Activated T-cell treated with anti-CD3 and anti-CD28 coated beads, Interleukin-2, amount 50 U/mL, for 72 hours (primary cell): ENCODE measurements around the gene CDK2AP2. TPM values are rescaled to one million over a fixed set of nuclear protein-coding genes. Genes with fewer than 3 reads are reported as not detected.
A peak's percentile ranks its signal among the peaks of the same experiment; 100 is the strongest.

Experiments
- ATAC-seq, 2 donors: fragments of 150-1000 bp; cut with Tn5 transposase; replicated peaks in 1 of 2; 2 replicates each; pipeline ENCODE4 v1.10.0; 2021; ENCODE audit warnings: moderate library complexity in 2 of 2, mild to moderate bottlenecking in 1 of 2
- DNase-seq, 2 donors: peaks; one replicate each; pipeline ENCODE4 v3.0.0; 2021 to 2022; ENCODE audit warnings: mixed read lengths in 1 of 2
- H3K27ac Mint-ChIP-seq: one replicate; pipeline ENCODE4 v1.8.0; 2022; ENCODE audit warnings: mild to moderate bottlenecking, moderate library complexity, mixed read lengths
- H3K27me3 Mint-ChIP-seq: one replicate; pipeline ENCODE4 v1.8.0; 2022; ENCODE audit warnings: low read depth, mixed read lengths
- H3K36me3 Mint-ChIP-seq, 2 donors: one replicate each; pipeline ENCODE4 v1.8.0; 2022; ENCODE audit warnings: mixed read lengths in 2 of 2, mild to moderate bottlenecking in 1 of 2; ENCODE audit not compliant: insufficient read depth in 2 of 2
- H3K4me1 Mint-ChIP-seq: one replicate; pipeline ENCODE4 v1.8.0; 2022; ENCODE audit warnings: low read depth, mixed read lengths
- H3K4me3 Mint-ChIP-seq, 2 donors: one replicate each; pipeline ENCODE4 v1.8.0; 2022; ENCODE audit warnings: mild to moderate bottlenecking in 2 of 2, mixed read lengths in 2 of 2, moderate library complexity in 2 of 2
- H3K9me3 Mint-ChIP-seq, 2 donors: one replicate each; pipeline ENCODE4 v1.8.0; 2022; ENCODE audit warnings: mixed read lengths in 2 of 2
- total RNA-seq, 2 donors: library from RNA; stranded (reverse); gene quantifications; one replicate each; pipeline ENCODE4 v1.2.3, GENCODE V29; 2022

The CDK2AP2 gene
- total RNA-seq, 2 donors from 2014 or later = 103 to 137 TPM

DNA sequence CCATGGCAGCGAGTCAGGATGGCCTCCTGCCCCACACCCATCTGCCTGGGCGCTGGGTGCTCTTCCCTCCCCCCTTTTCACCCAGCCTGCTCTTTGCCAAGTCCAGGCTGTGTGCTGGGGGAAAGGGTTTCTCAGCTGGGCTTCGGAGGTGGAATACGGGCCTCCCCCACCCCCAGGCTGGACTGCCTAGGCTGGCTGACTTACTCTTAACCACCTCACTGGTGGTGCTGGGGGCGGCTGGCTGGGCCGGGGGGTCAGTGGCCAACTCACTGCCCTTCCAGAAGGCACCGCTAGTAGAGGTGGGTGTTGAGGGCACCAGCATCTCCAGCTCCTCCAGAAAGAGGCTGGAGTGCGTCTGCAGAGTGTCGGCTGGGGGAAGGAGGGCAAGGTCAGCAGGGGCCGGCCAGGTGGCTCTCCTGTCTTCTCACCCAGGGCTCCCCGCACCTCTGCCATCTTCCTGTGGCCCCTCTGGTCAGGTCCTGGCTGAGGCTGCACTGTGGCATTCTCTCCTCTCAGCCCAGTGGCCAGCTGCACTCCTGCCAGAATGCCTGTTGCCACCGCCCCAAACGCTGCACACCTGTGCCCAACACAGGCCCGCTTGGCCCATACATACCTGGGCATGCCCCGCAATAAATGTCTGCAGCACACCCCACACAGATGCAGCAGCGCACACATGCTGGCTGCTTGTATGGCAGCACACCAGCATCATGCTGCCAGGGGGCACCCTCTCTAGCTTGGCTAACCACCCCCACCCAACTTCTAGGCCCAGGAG is 12.5 kb downstream of the CDK2AP2 start:
- no peak for ATAC-seq
- Mint-ChIP-seq H3K9me3 (peaks cover 0 to 2% of the 10 kb centered on the region in 2 donors), H3K36me3 (peaks cover 5 to 6% of the 10 kb centered on the region in 2 donors), H3K4me3 (no peak overlapping the region), H3K27ac (no peak overlapping the region), H3K27me3 (no peaks in the 10 kb centered on the region), H3K4me1 (peaks cover under 1% of the 10 kb centered on the region)
- DNase-seq = no peak

DNA sequence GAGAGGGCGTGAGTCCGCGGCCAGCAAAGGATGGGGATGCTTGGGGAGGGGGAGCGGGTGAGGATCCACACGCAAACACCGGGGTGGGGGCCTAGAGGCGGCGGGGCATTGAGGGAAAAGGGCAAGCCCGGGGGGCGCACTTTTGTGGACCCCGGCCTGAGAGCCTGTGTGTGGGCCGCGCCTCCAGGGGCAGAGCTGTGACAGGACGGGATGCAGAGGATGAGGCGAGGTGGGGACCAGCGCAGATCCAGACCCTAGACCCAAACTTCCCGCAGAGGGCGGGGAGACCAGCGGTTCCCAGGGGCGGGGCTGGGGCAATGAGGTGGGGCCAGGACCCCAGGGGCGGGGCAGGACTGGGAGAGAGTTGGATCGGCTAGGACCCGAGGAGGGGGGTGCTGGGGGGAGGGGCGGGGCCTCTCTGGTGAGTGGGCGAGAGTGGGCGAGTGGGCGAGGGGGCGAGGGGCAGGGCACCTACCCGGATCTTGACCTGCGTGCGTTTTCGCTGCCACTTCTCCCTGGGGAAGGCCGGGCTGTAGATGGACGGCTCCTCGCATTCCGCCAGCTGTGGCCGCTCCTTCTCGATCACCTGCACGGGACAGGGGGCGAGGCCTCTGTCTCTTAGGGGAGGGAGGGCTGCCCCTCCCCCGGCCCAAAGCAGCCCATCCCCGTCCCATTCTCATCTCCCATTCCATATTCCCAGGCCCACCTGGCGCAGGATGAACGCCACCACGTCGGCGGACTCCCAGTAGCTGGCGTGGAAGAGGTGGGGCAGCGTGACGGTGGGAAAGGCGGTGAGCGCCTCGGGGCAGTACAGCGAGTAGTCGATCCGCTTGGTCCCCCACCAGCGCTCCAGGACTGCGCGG is 13.4 kb downstream of the CDK2AP2 start:
- DNase-seq (no peak), ATAC-seq (no peak)
- Mint-ChIP-seq H3K4me1 (peaks cover 3% of the 10 kb centered on the region), H3K27ac (no peak overlapping the region), H3K27me3 (no peaks in the 10 kb centered on the region), H3K36me3 (peaks cover 7 to 9% of the 10 kb centered on the region in 2 donors), H3K4me3 (no peak overlapping the region), H3K9me3 (peaks cover 0 to 2% of the 10 kb centered on the region in 2 donors)

DNA sequence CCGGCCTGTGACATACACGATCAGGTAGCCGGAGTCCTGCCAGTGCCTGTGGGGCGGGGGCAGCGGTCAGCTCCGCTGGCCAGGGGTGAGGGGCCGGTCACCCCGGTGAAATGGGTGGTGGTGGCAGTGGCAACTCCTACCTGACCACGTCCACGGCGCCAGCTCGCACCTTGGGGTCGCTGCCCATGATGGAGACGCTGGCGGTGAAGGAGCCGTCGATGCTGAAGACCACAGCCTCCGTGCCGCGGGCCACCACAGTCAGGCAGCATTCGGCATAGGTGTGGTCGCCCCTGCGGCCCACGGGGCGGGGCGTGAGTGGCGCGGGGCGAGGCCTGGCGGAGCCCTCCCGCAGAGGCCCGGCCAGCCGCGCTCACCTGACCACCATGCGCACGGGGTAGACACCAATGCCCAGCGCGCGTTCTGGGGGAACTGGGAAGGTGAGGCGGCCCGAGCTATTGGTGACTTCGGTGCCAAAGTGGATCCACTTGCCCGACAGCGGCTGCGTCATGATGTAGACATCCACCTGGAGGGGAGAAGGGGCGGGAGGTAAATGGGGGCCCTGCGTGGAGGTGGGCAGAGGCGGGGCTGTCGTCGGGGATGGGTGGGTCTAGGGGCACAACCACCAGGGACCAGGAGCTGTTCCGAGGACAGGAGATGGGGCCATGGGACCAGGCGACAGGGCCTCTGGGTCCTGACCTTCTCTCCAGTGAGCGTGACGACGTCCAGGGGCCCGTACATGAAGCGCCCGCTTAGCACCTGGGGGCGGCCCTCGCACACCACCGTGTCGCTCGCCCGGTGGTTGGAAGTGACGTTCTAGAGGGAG is 14.2 kb downstream of the CDK2AP2 start:
- DNase-seq = no peak
- Mint-ChIP-seq H3K27me3 (no peaks in the 10 kb centered on the region), H3K9me3 (no peaks in the 10 kb centered on the region), H3K4me1 (peaks cover 9% of the 10 kb centered on the region), H3K4me3 (no peak overlapping the region), H3K36me3 (peaks cover 6 to 11% of the 10 kb centered on the region in 2 donors), H3K27ac (no peak overlapping the region)
- ATAC-seq = no peak

GRCh38 chr11:67492801-67493547 is 15.0 kb downstream of the CDK2AP2 start:
- Mint-ChIP-seq H3K9me3 (no peaks in the 10 kb centered on the region), H3K4me1 (peaks cover 16% of the 10 kb centered on the region), H3K27ac (no peak overlapping the region), H3K4me3 (no peak overlapping the region), H3K27me3 (no peaks in the 10 kb centered on the region), H3K36me3 (peaks cover 4 to 11% of the 10 kb centered on the region in 2 donors)
- ATAC-seq = no peak
- no peak for DNase-seq

DNA sequence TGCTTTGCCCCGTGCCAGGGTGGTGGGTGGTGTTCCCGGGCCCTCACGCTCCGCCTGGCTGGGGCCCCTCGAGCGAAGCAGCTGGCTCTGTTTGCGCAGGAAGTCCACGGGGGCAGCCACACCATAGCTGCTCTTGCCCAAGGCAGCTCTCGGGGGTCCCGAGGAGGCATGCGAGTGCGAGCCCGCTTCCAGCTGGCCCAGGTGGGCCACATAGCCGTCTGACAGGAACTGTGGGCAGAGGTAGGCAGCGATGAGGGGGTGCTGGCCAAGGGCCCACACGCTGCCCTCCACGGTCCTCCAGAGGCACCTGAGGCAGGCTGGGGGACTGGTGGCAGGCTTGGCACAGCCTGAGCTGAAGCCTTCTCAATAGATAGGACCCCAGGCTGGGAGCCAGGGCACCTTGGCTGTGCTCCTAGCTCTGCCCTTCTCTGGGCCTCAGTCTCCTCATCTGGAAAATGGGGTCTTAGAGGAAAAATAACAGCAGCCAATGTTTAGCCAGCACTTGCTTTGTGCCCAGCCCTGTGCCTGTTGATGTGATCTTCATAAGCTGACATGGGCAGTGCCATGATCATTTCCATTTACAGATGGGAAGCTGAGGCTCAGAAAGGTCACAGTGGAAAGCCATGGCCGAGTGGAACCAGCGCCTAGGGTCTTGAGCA is 15.8 kb downstream of the CDK2AP2 start:
- DNase-seq (no peak), ATAC-seq (no peak)
- Mint-ChIP-seq H3K9me3 (peaks cover 1 to 2% of the 10 kb centered on the region in 2 donors), H3K36me3 (peaks cover 6 to 18% of the 10 kb centered on the region in 2 donors), H3K4me1 (peaks cover 24% of the 10 kb centered on the region), H3K4me3 (no peak overlapping the region), H3K27ac (no peak overlapping the region), H3K27me3 (no peaks in the 10 kb centered on the region)

DNA sequence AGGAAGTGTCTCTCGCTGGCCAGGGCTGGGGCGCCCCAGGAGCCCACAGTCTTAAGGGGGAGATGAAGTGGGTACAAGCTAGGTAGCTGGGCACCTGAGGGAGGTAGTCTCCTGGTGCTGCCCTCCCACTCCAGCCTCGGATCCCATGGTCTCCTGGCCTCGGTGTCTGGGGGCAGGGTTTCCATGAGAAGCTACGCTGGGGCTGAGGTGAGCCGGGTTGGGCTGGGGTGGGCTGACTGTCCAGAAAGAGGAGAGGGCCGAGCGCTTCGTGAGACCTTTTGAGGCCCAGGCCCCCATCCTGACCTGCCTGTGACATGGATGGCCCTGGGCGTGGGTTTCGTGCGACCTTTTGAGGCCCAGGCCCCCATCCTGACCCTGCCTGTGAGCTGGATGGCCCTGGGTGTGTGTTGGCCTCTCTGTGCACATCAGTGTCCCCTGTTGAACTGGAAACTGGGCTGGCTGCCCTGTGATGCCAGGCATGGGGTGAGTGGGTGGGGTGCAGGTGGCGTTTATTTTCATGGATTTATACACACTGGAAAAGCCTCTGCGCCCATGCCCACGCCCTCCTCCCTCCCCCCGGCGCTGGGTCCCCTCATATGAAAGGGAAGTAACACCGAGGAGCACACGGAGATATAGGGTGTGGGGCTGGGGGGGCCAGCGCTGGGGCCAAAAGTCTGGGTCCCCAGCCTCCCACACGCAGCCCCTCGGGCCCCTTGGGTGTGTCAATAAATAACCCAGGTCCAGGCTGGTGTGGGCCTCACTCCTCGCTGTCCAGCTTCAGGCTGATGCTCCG is 16.5 kb downstream of the CDK2AP2 start:
- ATAC-seq (no peak), DNase-seq (no peak)
- no peak overlapping the region for H3K4me3 Mint-ChIP-seq
- H3K9me3 Mint-ChIP-seq = peaks cover 1 to 2% of the 10 kb centered on the region in 2 donors
- no peaks in the 10 kb centered on the region for H3K27me3 Mint-ChIP-seq
- H3K27ac Mint-ChIP-seq = peak overlapping the region; percentile 66
- H3K36me3 Mint-ChIP-seq = peaks cover 6 to 18% of the 10 kb centered on the region in 2 donors
- H3K4me1 Mint-ChIP-seq = peaks cover 31% of the 10 kb centered on the region

- no peak overlapping the region for H3K4me3 Mint-ChIP-seq
- ATAC-seq = no peak
- no peak for DNase-seq
- peak overlapping the region; percentile 66 for H3K27ac Mint-ChIP-seq
- H3K36me3 Mint-ChIP-seq = peaks cover 6 to 15% of the 10 kb centered on the region in 2 donors
- peaks cover 1 to 2% of the 10 kb centered on the region in 2 donors for H3K9me3 Mint-ChIP-seq
- H3K4me1 Mint-ChIP-seq = peaks cover 39% of the 10 kb centered on the region
- H3K27me3 Mint-ChIP-seq = no peaks in the 10 kb centered on the region
Observed at GRCh38 chr11:67490727-67491065, 17.3 kb downstream of the CDK2AP2 start.

- Mint-ChIP-seq H3K36me3 (peaks cover 6 to 15% of the 10 kb centered on the region in 2 donors), H3K27me3 (no peaks in the 10 kb centered on the region), H3K9me3 (peaks cover 1 to 2% of the 10 kb centered on the region in 2 donors), H3K4me1 (peaks cover 44% of the 10 kb centered on the region), H3K4me3 (peak overlapping the region; percentile 58 to 63), H3K27ac (peak overlapping the region; percentile 91)
- DNase-seq (no peak), ATAC-seq (no peak)
Observed at GRCh38 chr11:67489885-67490726, 17.9 kb downstream of the CDK2AP2 start.

DNA sequence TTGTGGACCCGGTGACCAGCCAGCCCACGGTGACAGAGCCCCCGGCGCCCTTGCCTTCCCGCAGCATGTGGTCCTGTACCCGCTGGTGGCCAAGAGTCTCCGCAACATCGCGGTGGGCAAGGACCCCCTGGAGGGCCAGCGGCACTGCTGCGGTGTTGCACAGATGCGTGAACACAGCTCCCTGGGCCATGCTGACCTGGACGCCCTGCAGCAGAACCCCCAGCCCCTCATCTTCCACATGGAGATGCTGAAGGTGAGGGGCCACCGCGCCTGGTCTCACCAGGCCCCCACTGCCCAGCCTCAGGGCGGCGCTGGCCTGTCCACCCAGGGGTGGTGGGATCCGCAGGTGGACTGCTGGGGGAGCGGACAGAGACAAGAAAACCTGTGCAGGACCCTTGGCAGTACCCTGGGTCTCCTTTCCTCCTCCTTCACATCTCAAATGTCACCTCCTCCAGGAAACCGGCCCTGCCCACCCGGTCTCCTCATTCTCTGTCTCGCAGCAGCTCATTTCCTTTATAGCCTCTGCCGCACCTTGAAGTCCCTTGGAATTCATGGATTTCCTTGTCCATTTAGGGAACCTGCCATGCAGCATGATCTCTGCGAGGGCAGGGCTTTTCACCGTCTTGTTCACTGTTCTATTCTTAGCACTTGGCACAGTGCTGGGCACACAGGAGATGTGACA is 18.6 kb downstream of the CDK2AP2 start:
- peak overlapping the region; percentile 58 to 63 for H3K4me3 Mint-ChIP-seq
- peaks cover 8 to 19% of the 10 kb centered on the region in 2 donors for H3K36me3 Mint-ChIP-seq
- H3K4me1 Mint-ChIP-seq = peaks cover 52% of the 10 kb centered on the region

DNA sequence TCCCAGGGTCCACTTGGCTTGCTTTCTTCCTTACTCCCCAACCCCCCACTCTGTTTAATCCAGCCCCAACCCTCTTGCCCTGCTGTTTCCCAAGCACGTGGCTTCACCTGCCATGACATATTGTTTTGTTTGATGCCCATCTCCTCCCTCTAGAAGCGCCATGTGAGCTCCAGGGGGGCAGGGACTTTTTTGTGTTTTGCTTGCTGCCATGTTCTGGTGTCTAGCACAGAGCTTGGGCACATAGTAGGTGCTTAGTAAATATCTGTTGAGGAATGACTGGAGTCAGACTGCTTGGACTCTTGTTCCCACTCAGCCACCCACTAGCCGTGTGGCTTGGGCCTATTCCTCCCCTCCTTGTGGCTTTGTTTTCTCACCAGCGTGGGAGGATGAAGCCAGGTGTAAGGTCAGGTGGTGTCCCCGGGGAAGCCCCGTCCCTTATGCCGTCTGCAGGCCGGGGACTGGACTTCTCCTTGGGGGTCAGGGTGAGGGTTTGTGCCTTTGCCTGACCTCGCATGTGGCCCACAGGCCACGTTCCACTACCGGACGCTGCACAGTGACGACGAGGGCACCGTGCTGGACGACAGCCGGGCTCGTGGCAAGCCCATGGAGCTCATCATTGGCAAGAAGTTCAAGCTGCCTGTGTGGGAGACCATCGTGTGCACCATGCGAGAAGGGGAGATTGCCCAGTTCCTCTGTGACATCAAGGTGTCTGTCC is 21.3 kb downstream of the CDK2AP2 start:
- H3K9me3 Mint-ChIP-seq = peaks cover 1 to 2% of the 10 kb centered on the region in 2 donors
- no peaks in the 10 kb centered on the region for H3K27me3 Mint-ChIP-seq
- ATAC-seq (peak; percentile 7 to 9), DNase-seq (peak; percentile 78 to 82)
- H3K4me3 Mint-ChIP-seq = peak overlapping the region; percentile 87 to 96
- H3K27ac Mint-ChIP-seq = peak overlapping the region; percentile 79
- peaks cover 8 to 19% of the 10 kb centered on the region in 2 donors for H3K36me3 Mint-ChIP-seq
- H3K4me1 Mint-ChIP-seq = peaks cover 74% of the 10 kb centered on the region

More for the DNA sequence above, 18.6 kb downstream of the CDK2AP2 start:
- Mint-ChIP-seq H3K27ac (peak overlapping the region; percentile 91), H3K27me3 (no peaks in the 10 kb centered on the region), H3K9me3 (peaks cover 1 to 2% of the 10 kb centered on the region in 2 donors)
- DNase-seq (no peak), ATAC-seq (no peak)
